Stimulated activated CD4-positive, alpha-beta T cell treated with anti-CD3 and anti-CD28 coated beads, Interleukin-1b, Interleukin-23, amount 100 ng/mL, for 4 hours (primary cell): ENCODE measurements around the gene TOP1.
"Not testable (repeated sequence)": the region's sequence is repeated elsewhere in the genome, so short reads cannot be mapped to it uniquely, and the experiment has no call there.

Experiments used
- DNase-seq, 2 donors: peaks; one replicate each; pipeline ENCODE4 v3.0.0-alpha.2; 2020; ENCODE audit warnings: low read depth in 2 of 2

Gene TOP1

DNA sequence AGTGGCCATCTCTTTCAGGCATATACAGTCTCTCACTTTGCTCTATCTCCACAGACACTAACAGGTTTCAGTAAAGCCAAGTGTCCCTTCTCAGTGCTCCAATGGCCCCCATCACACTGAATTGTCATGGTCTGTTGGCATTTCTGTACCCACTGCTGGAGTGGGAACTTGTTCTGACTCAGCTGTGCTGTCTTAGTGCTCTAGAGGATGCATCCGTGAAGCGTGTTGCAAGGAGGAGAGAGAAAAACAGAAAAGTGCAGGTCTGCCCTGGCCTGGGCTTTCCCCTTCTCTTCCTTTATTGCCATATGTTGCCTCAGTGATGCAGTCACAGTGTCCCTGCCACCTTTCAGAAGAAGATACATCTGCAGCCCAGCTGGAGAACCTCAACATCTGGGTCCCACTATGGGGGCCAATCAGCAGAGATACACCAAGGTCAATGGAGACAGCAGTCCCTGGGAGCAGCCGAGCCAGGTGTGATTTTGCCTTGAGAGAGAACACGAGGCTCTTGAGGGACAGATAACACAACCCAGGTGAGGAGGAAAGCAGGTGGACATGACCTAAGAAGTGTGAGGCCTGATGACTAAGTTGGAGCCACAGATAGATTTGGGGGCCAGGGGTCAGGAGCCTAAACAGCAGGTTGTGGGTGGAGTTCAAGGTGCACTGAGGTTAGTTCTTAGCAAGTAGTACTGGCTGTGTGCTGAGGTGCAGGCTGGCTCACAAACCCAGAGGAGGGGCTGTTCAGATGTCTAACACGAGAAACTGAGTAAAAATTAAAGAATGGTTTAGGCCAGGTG, 103.2 kb downstream of the TOP1 start:
- DNase-seq: no peak

DNA sequence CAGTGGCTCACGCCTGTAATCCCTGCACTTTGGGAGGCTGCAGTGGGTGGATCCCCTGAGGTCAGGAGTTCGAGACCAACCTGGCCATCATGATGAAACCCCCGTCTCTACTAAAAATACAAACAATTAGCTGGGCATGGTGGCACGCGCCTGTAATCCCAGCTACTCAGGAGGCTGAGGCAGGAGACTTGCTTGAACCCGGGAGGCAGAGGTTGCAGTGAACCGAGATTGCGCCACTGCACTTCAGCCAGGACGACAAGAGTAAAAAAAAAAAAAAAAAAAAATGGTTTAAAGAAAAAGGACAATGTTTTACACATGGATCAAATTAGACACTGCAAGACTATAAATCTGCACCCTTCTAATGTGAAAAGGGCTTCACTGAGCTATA, 103.8 kb downstream of the TOP1 start:
- not testable (repeated sequence) for DNase-seq

DNA sequence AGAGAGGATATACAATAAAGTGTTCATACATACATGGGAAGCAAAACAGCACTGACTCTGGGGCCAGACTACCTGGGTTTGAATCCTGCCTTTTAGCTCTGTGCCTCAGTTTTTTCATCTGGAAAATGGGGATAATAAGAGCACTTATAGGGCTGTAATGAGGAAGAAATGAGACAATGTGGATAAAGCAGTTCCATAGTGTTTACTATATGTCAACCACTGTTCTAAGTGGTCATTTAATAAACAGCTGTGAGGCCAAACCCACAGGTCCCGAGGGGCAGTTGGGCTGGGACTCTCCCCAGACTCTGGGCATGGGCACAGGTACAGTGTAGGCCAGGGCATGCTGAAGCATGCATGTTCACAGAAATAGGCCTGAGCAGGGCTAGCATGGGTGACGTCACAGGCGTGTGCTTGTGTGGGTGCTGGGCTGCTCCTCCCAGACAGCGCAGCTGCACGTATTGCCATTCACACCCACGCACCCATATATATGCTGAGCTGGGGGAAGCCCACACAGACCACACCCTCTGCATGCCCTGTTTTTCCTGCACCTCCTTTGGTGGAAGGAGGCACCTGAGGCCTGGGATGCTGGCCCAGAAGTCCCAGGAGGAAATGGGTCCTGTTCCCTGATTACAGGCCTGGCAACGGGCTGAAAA, 105.2 kb downstream of the TOP1 start:
- peak; percentile 41 to 59 for DNase-seq

DNA sequence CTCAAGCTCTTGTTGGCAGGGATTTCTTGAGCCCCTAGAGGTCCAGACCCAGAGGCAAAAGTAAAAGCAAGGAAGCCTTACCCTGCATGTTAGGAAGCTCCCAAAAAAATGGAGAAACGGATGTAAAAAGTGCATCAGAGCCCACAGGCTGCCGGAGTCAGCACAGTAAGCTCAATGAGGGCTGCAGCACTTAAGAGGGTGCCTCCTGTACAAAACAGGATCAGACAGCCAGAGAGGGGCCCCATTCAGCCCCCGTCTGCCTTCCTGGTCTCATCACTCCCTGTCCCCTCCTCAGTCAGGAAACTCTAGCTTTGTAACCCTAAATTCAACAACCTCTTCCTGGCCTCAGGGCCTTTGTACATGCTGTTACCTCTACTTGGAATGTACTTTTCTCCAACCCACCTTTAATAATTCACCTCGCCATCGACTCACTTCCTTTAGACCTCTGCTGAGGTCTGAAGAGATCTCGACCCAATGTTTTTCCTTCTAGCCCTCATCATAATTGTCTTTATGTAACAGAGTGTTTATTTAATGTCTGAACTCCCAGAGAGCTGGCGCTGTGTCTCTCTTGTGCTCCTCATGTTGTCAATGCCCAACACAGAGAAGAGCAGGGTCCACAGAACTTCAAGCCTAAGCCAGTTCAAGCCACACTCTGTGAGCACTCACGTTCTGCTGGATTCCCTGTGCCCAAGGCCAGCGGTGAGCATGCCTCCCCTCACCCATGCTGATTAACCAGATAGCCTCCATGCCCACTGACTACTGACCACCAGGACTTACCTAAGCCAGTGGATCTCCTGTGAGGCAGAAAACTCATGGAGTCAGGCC, 106.0 kb downstream of the TOP1 start:
- no peak for DNase-seq

DNA sequence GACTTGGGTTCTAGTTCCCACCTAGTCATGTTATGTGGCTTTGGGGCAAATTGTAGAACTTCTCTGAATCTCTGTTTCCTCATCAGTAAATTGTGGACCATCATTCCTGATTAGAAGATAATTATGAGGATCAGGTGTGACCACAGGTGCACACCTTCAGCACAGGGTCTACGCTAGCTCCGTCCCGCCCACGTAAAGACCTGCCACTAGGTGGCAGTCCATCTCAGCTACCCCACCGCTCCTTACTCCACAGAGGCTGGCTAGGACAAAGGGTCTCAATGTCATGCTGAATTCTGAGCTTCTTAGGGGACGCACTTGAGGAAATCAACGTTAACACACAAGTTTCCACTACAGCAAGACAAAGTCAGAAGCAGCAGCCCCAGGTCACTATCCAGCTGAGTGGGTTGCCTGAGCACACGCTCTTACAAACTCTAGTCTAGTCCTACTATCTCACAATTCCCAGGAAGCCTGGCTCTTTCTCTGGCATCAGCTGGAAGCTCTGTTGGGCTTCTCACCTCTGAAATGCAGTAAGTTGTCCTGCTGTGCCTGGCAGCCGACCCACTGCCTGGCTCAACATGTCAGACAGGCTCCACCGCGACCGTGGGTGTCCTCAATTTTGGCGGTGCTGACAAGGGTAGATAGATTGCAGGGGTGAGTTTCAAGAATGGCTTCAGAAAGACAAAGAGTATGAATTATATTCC, 106.7 kb downstream of the TOP1 start:
- DNase-seq: peak; percentile 53 to 58

DNA sequence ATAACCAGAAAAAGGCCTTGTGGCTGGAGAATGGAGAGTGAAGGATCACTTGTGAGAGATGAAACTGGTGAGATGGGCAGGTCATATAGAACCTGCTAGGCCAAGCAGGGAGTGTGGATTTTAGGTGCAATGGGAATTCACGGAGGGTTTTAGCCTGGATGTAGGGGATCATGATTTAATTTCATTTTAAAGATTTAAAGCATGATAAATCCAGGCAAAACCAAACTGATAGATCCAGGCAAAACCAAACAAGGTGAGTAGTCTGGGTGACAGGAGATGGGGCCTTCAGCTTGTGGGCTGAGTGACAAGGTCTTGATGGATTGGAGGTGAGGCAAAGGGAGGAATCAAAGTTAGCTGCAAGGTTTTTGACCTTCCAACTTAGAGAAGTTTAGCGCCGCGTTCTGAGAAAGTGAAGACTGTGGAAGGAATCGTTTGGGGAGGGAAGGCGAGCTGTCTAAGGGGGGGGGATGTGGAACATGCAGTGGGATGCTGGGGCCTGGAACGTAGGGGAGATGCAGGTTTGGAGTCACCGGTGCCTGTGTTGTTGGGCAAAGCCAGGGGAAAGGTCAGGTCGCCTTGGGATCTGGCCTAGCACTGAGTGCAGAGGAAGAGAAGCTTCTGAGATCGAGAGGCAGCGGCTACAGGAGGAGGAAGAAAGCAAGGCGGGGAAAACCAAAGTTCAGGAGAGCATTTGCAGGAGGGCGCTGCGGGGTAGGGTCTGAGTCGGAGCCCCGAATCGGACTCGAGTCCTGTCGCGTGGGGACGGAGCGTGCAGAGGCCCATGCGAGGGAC, 107.5 kb downstream of the TOP1 start:
- DNase-seq: no peak

DNA sequence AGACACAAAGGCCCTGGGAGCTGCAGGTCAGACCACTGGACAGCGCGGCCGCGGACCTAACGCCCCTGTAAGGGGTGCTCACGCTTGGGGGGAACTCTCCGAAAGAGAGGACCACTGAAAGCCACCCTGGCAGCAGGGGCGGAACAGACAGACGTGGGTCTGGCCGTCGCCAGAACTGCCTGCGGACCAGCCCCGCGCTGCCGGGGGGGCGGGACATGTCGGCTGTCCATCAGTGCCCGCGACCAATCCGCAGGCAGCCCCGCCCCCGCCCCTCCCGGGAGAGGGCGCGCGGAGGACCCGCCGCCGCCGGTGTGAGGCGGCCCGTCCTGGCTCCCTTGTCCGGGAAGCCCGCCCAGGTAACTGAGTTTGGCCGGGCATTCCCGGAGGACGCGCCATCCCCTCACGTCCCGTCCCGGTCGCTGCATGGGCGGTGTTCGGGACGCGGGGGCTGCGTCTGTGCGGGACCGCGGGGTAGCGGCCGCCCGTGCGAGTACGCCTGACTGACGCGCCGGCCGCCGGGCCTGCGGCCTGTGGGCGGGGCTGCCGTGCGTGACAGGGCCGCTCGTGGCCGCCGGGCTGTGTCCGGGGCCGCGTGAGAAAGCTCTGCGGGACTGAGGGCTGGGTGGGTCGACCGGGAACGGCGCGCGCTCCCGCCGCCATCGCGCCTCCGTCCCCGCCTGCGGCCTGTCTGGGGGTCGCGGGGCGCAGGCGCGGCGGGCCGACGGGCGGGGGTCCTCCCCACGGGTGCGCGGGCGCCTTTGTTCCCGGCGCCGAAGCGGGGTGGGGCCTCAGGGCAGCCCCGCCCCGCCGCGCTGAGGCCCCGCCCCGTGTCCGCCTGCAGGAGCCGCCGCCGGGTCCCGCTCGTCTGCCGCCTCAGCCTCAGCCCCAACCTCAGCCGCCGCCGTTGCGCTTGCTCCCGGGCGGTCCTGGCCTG, 108.3 kb downstream of the TOP1 start, which contains the start of gene PLCG1:
Gene PLCG1 (plus strand): TSS at position 864 of the 934 bp plus-strand sequence. CDS start 99 bp downstream, outside the sequence.
- peak; percentile 80 to 88 for DNase-seq

DNA sequence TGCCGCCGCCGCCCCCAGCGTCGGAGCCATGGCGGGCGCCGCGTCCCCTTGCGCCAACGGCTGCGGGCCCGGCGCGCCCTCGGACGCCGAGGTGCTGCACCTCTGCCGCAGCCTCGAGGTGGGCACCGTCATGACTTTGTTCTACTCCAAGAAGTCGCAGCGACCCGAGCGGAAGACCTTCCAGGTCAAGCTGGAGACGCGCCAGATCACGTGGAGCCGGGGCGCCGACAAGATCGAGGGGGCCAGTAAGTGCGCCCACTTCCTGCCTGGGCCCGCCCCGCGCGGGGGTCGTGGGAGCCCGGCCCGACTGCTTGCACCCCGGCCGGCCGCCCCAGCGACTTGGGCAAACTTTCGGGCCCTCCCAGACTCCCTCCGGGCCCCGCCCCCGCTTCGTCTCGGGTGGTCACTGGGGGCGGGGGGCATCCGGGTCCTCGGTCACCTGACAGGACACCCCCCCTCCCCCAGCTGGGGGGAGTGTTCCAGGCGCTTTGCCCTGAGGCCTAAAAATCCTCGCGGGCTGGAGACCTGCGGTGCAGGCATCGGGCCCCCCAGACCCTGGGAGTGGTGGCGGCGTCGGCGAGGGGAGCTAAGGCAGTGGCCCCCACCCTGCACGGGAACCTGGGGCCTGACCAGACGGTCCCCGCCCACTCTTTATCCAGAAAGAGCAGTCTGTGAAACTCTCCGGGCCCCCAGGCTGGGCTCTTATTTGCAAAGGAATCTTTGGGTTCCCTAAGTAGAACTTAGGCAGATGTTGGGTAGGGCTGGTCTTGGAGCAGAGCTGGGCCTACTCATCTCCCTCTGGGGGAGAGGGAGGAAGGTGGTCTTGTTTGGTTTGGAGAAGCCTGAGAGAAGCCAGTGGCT, 109.2 kb downstream of the TOP1 start:
- peak in 1 of 2 donors; percentile 52 for DNase-seq

DNA sequence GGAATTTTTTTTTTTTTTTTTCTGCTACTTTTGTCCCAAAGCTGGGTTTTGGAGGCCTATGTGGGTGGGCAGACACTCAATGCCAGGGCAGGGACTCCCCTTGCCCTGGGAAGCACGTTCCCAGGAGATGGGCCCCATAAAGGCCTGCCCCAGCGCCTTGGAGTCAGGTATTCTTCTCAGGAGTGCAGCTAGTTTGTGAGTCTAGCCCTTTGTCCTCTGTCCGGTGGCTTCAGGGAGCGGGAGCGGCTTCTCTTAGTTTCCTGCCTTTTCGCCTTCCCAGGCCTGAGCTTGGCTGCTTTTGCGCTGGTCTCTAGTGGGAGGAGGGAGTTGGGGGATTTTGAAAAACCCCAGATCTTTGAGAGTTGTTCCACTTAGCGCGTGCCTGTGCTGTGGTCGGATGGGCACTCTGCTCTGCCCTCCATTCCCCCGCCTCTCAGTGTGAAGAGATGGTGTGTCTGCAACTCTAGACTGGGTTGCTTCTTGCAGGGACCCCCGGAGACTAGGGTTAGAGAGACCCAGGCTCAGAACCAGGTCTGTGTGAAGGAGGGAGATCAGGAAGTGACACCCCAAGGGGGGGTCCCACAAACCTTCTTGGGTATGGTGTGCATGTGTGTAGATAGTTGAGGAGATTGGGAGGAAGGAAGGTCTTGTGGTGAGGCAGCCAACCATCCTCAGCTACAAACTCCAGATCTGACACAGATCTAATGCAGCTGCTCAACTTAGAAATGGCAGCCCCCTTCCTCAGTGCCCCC, 110.0 kb downstream of the TOP1 start:
- DNase-seq: no peak

DNA sequence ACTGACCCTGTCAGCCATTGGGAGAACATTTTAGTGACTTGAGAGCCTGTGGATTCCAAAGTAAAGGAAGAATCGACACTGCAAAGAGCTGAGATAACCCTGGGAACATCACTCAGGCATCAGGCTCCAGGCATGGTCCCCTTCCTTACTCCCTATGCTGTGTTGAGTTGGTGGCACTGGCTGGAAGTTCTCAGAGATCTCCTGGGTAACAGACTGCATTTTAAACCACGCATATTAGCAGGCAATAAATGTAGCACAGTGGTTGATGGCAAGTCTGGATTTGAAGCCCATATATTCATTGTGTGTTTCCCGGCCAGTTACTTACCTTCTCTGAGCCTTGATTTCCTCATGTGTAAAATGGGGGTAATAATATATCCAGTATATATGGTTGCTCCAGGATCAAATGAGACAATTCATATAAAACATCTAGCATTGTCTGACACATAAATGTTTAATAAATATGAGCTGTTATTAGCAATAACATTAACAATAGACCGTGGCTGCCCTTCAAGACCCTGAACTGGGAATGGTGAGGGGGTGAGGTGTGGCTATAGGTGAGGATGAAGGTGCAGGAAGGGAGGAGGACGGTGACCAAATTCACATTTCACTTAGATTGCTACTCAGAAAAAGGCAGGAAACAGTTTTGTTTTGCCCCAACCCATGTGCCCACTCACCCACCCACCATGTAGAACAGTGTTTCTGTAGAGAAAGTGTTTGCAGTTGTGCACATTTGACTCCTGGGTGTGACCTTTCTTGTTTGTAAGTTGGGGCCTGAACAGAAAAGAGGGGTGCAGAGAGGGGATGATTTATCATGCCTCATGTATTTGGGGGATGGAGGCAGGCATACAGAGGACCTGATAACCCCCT, 110.8 kb downstream of the TOP1 start:
- DNase-seq: no peak

DNA sequence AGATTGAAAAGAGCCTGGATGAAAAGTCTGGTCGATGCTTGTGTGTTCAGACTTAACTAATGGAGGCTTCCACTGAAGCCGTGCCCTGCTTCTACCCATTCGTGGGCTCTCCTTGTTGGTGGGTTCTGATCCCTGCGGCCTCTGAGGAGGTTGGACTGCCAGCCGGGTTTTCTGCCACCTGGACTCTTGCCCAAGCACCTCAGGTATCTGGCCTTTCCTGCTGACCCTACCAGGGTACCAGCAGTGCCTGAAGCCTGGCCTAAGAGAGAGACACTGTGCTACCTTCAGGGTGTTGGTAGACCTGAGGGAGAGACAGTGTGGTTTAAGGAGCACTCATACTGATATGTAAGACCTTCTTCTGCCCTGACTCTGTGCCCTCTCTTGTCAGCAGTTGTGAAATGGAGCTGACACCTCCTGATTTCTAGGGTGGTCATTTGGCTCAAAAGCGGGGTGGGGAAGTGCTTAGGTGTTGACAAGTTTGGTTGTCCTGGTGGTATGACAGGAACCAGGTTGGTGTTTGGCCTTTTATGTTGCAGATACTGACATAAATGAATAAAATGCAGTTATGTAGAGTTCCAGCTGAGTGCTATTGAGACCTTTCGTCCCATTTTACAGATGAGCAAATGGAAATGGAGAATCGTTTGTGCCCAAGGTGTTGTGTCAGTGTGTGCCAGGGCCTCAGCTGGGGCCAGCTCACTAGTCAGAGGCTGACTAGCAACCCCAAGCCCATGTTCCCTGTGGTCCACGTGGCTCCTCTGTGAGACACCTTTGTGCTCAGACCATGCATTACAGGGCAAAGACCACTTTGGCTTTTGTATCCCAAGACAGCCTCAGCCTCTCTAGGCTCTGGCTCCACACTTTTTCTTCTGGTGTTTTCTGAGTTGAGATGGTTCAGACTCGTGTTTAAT, 111.9 kb downstream of the TOP1 start:
- no peak for DNase-seq

DNA sequence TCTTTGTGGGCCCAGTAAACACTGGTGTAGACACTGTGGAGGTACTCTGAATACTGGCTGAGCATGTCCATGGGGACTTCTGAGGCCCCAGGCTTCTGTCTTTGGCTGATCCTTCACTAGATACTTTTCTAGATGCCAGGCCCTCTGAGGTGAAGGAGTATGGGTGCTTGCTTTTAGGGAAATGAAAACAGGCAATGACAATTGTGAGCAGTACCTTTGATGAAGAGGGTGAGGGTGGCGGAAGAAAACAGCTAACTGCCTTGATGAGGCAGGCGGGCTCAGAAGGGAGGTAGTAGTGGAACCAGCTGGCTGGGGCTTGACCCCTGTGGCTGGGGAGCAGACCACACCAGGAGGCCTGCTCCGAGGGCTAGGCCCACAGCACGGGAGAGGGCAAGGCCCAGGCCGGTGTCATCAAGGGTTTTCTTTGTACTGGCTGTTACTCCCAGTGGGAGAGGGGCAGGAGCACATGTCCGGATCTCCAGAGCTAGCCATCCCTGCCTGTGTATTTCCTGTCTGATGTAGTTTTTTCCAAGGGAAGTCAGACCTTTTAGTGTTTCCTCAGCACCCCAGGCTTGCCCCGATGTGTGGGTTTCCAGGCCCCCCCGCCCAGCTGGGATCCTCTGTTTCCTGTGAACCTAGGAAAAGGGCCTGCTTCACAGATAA, 112.7 kb downstream of the TOP1 start:
- no peak for DNase-seq

DNA sequence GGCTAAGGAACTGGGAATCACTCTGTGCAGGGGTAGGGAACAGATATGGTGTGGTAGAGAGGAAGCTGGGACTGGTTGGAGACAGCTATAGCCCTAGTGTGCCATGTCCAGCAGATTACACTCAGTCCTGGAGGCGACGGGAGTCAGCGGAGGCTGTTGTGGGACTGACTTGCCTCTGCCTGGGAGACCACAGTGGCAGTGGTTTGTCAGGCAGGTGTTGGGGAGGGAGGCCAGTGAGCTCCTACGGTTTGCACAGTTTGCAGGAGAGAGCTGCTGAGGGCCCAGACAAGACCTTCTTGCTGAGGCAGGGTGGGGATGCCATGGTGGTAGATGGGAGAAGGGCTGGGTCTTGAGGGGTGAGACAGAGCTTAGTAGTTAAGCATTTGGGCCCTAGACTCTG, 113.6 kb downstream of the TOP1 start:
- no peak for DNase-seq

DNA sequence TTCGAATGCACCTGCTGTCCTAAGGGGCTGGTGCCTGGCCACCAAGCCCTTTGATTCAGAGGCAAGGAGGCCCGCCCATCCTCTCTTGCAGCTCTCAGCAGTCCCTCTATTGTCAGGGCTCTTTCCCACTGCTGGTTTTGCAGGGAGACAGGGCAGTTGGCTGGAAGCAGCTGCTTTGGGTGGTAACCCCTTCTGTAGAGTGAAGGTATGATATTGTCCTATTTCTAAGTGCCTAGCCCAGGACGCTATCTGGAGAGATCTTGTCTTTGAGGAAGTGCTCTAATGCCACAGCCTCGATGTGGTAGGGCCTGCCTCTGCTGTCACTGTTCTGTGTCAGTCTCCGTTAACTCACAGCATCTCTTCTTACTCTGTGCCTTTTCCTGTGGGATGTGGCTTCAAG, 114.3 kb downstream of the TOP1 start:
- no peak for DNase-seq

DNA sequence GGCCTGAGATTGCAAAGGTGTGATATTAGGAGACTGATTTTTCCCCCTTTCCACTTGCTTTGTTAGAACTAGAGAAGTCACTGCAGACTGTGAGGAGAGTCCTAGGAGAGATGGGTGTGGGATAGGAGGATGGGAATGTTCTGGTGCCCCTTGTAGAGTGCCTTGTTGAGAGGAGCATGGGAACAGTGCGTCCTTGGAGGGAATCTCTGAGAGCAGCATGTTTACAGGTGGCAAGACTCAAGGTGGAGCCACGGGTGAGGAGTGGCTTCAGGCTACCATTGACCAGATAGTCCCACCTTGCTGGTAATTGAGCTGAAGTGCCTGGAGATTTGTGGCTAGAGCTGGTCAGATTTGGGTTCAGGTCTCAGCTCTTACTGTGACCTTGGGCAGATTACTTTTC, 114.7 kb downstream of the TOP1 start:
- DNase-seq: no peak

DNA sequence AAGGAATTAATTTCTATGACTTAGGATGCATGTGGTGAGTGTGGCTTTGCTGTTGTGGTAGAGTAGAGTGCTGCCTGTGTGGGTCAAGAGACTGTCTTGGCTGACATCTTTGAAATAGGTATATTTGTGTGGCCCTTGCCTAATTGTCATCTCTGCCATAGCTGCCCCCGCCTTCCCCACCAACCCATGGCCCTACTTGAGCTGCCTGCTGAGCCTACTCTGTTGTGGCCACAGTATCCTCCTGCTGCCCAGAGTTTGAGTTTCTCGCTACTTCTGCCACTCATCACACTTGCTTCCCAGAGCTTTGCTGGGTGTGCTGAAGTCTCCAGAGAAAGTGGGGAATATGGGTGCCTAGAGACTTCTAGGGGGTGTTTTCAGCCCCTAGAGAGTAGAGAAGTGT, 116.7 kb downstream of the TOP1 start:
- DNase-seq: no peak
